Mesenchymal stem cell (in vitro differentiated cells and primary cell): ENCODE data around the gene FNDC10.
A peak's percentile ranks its signal among the peaks of the same experiment; 100 is the strongest.

ENCODE experiments used
- DNase-seq: peaks from one replicate; pipeline ENCODE4 v3.0.0-alpha.2; 2013
- H2AFZ ChIP-seq: one replicate; pipeline ENCODE4 v1.6.1; 2013; ENCODE audit warnings: low read depth, mild to moderate bottlenecking, control low read depth, inconsistent platforms, low read length, moderate library complexity
- H2AK5ac ChIP-seq: 2 replicates; pipeline ENCODE4 v1.6.1; 2013; ENCODE audit warnings: low read length, moderate library complexity, mild to moderate bottlenecking, inconsistent platforms; ENCODE audit not compliant: severe bottlenecking
- H2BK120ac ChIP-seq: one replicate; pipeline ENCODE4 v1.6.1; 2013; ENCODE audit warnings: low read depth, mild to moderate bottlenecking, inconsistent platforms, low read length, moderate library complexity
- H2BK12ac ChIP-seq, 2 experiments: one replicate each; pipeline ENCODE4 v1.6.1; 2013; ENCODE audit warnings: inconsistent platforms in 2 of 2, low read length in 2 of 2, mild to moderate bottlenecking in 2 of 2, moderate library complexity in 2 of 2, control low read depth in 1 of 2
- H2BK15ac ChIP-seq: one replicate; pipeline ENCODE4 v1.6.1; 2013; ENCODE audit warnings: mild to moderate bottlenecking, low read depth, inconsistent platforms; ENCODE audit not compliant: poor library complexity, severe bottlenecking
- H2BK5ac ChIP-seq: 2 replicates; pipeline ENCODE4 v1.6.1; 2013; ENCODE audit warnings: low read depth, mild to moderate bottlenecking, low read length, control low read depth, inconsistent platforms; ENCODE audit not compliant: poor library complexity, severe bottlenecking
- H3K14ac ChIP-seq, 2 experiments: one replicate each; pipeline ENCODE4 v1.6.1; 2013; ENCODE audit warnings: inconsistent platforms in 2 of 2, low read length in 2 of 2, control low read depth in 1 of 2, mild to moderate bottlenecking in 1 of 2, moderate library complexity in 1 of 2
- H3K18ac ChIP-seq, 2 experiments: one replicate each; pipeline ENCODE4 v1.6.1; 2013; ENCODE audit warnings: inconsistent platforms in 2 of 2, low read length in 2 of 2, control low read depth in 1 of 2, low read depth in 1 of 2, mild to moderate bottlenecking in 1 of 2
- H3K23ac ChIP-seq, 2 experiments: one replicate each; pipeline ENCODE4 v1.6.1; 2013; ENCODE audit warnings: inconsistent platforms in 2 of 2, low read length in 2 of 2, mild to moderate bottlenecking in 2 of 2, moderate library complexity in 2 of 2, control low read depth in 1 of 2
- H3K27ac ChIP-seq: 2 replicates; pipeline ENCODE4 v1.5.1; 2013; ENCODE audit warnings: mild to moderate bottlenecking, moderate library complexity, low read length, control low read depth, inconsistent platforms; ENCODE audit not compliant: poor library complexity, severe bottlenecking
- H3K27me3 ChIP-seq, 2 experiments: 2 replicates each; pipeline versions ENCODE4 v1.6.1 to v1.7.0; 2013; ENCODE audit warnings: low read length in 2 of 2, mild to moderate bottlenecking in 2 of 2, moderate library complexity in 2 of 2, control low read depth in 1 of 2, inconsistent platforms in 1 of 2; ENCODE audit not compliant: control insufficient read depth in 1 of 2, insufficient read depth in 1 of 2
- H3K36me3 ChIP-seq, 2 experiments: 2 replicates each; pipeline versions ENCODE4 v1.6.1 to v1.7.0; 2013; ENCODE audit warnings: low read length in 2 of 2, control low read depth in 1 of 2, inconsistent platforms in 1 of 2, low read depth in 1 of 2, mild to moderate bottlenecking in 1 of 2; ENCODE audit not compliant: insufficient read depth in 2 of 2, control insufficient read depth in 1 of 2
- H3K4ac ChIP-seq, 2 experiments: one replicate each; pipeline ENCODE4 v1.6.1; 2013; ENCODE audit warnings: inconsistent platforms in 2 of 2, low read length in 2 of 2, mild to moderate bottlenecking in 2 of 2, moderate library complexity in 2 of 2, control low read depth in 1 of 2, low read depth in 1 of 2
- H3K4me1 ChIP-seq: 2 replicates; pipeline ENCODE4 v1.6.1; 2013; ENCODE audit warnings: low read depth, low read length, control low read depth; ENCODE audit not compliant: control insufficient read depth, insufficient read depth
- H3K4me2 ChIP-seq: 2 replicates; pipeline ENCODE4 v1.6.1; 2013; ENCODE audit warnings: low read length, mild to moderate bottlenecking, inconsistent platforms; ENCODE audit not compliant: poor library complexity, severe bottlenecking
- H3K4me3 ChIP-seq, 2 experiments: 2 replicates each; pipeline versions ENCODE4 v1.5.1 to v1.7.0; 2013; ENCODE audit warnings: low read length in 2 of 2, mild to moderate bottlenecking in 2 of 2, control low read depth in 1 of 2, low read depth in 1 of 2; ENCODE audit not compliant: insufficient read depth in 1 of 2
- H3K79me1 ChIP-seq: replicated peaks from 2 replicates; pipeline ENCODE4 v1.6.1; 2013; ENCODE audit warnings: mild to moderate bottlenecking, control low read depth, low read length, inconsistent platforms; ENCODE audit not compliant: poor library complexity, severe bottlenecking
- H3K9ac ChIP-seq: 2 replicates; pipeline ENCODE4 v1.7.0; 2013; ENCODE audit warnings: mild to moderate bottlenecking, low read length, moderate library complexity
- H3K9me3 ChIP-seq: 2 replicates; pipeline ENCODE4 v1.7.0; 2013; ENCODE audit warnings: mild to moderate bottlenecking, low read length; ENCODE audit not compliant: control insufficient read depth
- H4K8ac ChIP-seq: one replicate; pipeline ENCODE4 v1.6.1; 2013; ENCODE audit warnings: inconsistent platforms, mild to moderate bottlenecking, low read length, moderate library complexity
- H4K91ac ChIP-seq: one replicate; pipeline ENCODE4 v1.6.1; 2013; ENCODE audit warnings: mild to moderate bottlenecking, low read length, inconsistent platforms
- WGBS: methylation state at CpG from one replicate; pipeline ENCODE4 v1.1.7; 2013; ENCODE audit warnings: mixed read lengths; 5-methylcytosine and 5-hydroxymethylcytosine counted together

FNDC10 gene

DNA sequence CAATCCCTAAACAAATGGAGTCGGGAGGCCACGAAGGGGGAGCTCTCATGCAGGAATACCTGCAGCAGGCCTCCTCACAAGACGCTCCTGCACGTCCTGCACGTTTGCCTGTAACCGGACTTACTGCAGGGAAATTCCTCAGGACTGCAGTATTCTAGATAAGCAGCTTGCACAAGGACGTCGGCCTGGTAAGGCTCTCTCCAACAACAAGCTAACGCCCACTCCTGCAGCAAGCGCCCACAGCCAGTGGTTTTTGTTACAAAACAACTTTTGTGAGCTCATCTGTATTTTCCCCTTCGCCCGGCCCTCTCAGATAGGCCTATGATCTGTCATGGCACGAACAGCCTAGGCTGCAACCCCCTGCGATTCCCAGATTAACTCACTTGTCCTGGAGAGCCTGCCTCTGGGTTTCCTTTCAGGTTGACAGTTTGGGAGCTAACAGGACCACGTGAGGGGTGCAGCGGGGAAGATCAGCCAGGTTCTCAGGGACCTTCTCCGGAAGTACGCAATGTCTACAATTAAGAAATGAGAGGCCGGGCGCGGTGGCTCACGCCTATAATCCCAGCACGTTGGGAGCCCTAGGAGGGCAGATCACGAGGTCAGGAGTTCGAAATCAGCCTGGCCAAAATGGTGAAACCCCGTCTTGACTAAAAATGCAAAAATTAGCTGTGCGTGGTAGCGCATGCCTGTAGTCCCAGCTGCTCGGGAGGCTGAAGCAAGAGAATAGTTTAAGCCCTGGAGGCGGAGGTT lies 14.4 kb upstream of the FNDC10 start:
- Histone ChIP-seq H3K18ac (no peak overlapping the region), H3K9ac (peak overlapping the region; percentile 99), H3K14ac (no peak overlapping the region), H2BK12ac (no peak overlapping the region), H3K23ac (no peak overlapping the region), H2AK5ac (no peak overlapping the region), H3K4ac (no peak overlapping the region), H3K9me3 (no peaks in the 10 kb centered on the region), H2AFZ (no peak overlapping the region), H3K27me3 (no peaks in the 10 kb centered on the region), H2BK15ac (no peak overlapping the region), H4K8ac (no peak overlapping the region), H3K4me1 (peaks cover 26% of the 10 kb centered on the region), H2BK5ac (no peak overlapping the region), H3K27ac (no peak overlapping the region), H3K4me3 (peak overlapping the region; percentile 90 to 97), H3K4me2 (peak overlapping the region; percentile 65), H4K91ac (no peak overlapping the region), H3K36me3 (peaks cover 13 to 25% of the 10 kb centered on the region in 2 experiments), H2BK120ac (no peak overlapping the region), H3K79me1 (peaks cover 41% of the 10 kb centered on the region)
- DNase-seq: peak; percentile 87
- 50% methylated on average over 30 of the region's 30 CpGs for WGBS

DNA sequence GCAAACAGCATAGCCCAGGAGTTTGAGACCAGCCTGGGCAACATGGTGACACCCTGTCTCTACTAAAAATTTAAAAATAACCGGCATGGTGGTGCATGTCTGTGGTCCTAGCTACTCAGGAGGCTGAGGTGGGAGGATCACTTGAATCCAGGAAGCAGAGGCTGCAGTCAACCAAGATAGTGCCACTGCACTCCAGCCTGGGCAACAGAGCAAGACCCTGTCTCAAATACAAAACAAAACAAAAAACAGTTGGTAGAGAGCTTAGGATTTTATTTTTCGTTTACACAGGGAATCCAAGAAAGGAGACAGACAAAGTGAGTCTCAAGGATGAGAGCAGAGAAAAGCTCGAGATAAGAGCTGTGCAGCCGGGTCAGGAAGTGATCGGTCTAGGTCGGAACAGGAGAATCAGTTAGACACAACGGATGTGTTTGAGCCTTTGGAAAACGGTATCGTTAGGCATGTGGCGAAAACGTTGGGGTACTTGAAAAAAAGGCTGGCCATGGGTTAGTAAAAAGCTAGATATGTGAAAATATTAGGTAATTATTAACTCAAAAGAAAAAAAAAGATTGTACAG lies 13.7 kb upstream of the FNDC10 start:
- H3K79me1 ChIP-seq: peaks cover 36% of the 10 kb centered on the region
- peaks cover 12 to 18% of the 10 kb centered on the region in 2 experiments for H3K36me3 ChIP-seq
- H3K4me1 ChIP-seq: peaks cover 26% of the 10 kb centered on the region
- no peak overlapping the region for H4K8ac ChIP-seq
- H3K27me3 ChIP-seq: no peaks in the 10 kb centered on the region
- H2BK5ac ChIP-seq: no peak overlapping the region
- no peak overlapping the region for H3K23ac ChIP-seq
- peak overlapping the region in 1 of 2 experiments; percentile 90 for H3K4me3 ChIP-seq
- H3K4me2 ChIP-seq: no peak overlapping the region
- H2AK5ac ChIP-seq: no peak overlapping the region
- H2AFZ ChIP-seq: no peak overlapping the region
- no peak overlapping the region for H3K14ac ChIP-seq
- H3K27ac ChIP-seq: no peak overlapping the region
- H3K18ac ChIP-seq: no peak overlapping the region
- H2BK15ac ChIP-seq: no peak overlapping the region
- H2BK120ac ChIP-seq: no peak overlapping the region
- no peak overlapping the region for H3K4ac ChIP-seq
- no peak overlapping the region for H4K91ac ChIP-seq
- no peaks in the 10 kb centered on the region for H3K9me3 ChIP-seq
- WGBS: 78% methylated on average over 10 of the region's 11 CpGs
- no peak overlapping the region for H2BK12ac ChIP-seq
- peak overlapping the region; percentile 99 for H3K9ac ChIP-seq
- no peak for DNase-seq

DNA sequence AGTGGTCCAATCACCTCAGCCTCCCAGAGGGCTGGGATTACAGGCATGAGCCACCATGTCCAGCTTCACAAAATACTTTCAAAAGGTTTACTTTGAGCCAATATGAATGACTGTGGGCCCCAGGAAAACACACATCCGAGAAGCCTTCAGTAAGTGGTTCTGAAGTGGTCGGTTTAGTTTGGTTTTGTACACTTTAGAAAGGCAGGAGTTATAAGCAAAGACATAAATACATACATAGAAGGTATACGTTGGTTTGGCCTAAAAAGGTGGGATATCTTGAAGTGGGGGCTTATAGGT lies 12.1 kb upstream of the FNDC10 start:
- no peaks in the 10 kb centered on the region for H3K9me3 ChIP-seq
- H3K4me1 ChIP-seq: peaks cover 23% of the 10 kb centered on the region
- no peaks in the 10 kb centered on the region for H3K27me3 ChIP-seq
- H2BK120ac ChIP-seq: no peak overlapping the region
- H3K36me3 ChIP-seq: peaks cover 0 to 8% of the 10 kb centered on the region in 2 experiments
- H2AFZ ChIP-seq: no peak overlapping the region
- no peak overlapping the region for H4K8ac ChIP-seq
- no peak overlapping the region for H2BK5ac ChIP-seq
- H4K91ac ChIP-seq: no peak overlapping the region
- no peak overlapping the region for H3K18ac ChIP-seq
- H2BK15ac ChIP-seq: no peak overlapping the region
- DNase-seq: no peak
- no peak overlapping the region for H3K14ac ChIP-seq
- no peak overlapping the region for H3K23ac ChIP-seq
- no peak overlapping the region for H2AK5ac ChIP-seq
- no peak overlapping the region for H3K4ac ChIP-seq
- 95% methylated on average over 3 of the region's 3 CpGs for WGBS
- H3K4me2 ChIP-seq: no peak overlapping the region
- peaks cover 25% of the 10 kb centered on the region for H3K79me1 ChIP-seq
- H3K9ac ChIP-seq: peak overlapping the region; percentile 42
- H3K4me3 ChIP-seq: no peak overlapping the region
- no peak overlapping the region for H3K27ac ChIP-seq
- H2BK12ac ChIP-seq: no peak overlapping the region

DNA sequence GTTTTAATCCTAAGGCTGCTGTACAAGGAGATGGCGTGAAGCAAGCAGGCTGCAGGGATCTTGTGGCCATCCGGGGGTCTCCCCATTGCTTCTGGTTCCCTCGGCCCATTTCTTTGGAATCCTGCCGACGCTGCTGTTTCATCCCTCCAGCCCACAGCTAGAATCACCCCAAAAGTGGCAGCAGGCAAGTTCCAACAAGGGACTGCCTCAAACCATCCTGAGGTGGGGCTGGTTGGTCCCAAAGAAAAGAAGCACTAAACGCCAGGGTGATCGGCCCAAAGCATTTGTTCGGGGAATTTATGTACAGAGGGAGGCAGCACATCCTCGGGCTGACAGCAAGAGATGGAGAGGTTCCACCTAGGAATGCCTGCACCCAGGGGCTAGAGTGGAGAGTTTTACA lies 10.9 kb upstream of the FNDC10 start:
- Histone ChIP-seq H2BK120ac (no peak overlapping the region), H2BK15ac (no peak overlapping the region), H3K4me3 (no peak overlapping the region), H3K9ac (peak overlapping the region; percentile 42), H3K36me3 (peaks cover 0 to 2% of the 10 kb centered on the region in 2 experiments), H3K4me2 (peak overlapping the region; percentile 11), H4K8ac (no peak overlapping the region), H3K27me3 (no peaks in the 10 kb centered on the region), H2BK5ac (no peak overlapping the region), H3K18ac (no peak overlapping the region), H3K79me1 (peaks cover 18% of the 10 kb centered on the region), H3K14ac (no peak overlapping the region), H3K4ac (no peak overlapping the region), H3K27ac (no peak overlapping the region), H2BK12ac (no peak overlapping the region), H4K91ac (no peak overlapping the region), H3K23ac (no peak overlapping the region), H3K9me3 (no peaks in the 10 kb centered on the region), H2AK5ac (no peak overlapping the region), H3K4me1 (peaks cover 16% of the 10 kb centered on the region), H2AFZ (no peak overlapping the region)
- DNase-seq: no peak
- WGBS: 91% methylated on average over 9 of the region's 9 CpGs
